DND-41 (cell line): ENCODE data around the gene ARHGAP24.
"Not testable (repeated sequence)": the region's sequence is repeated elsewhere in the genome, so short reads cannot be mapped to it uniquely, and the experiment has no call there.

Experiments
- EZH2 ChIP-seq: IDR thresholded peaks from 3 replicates; pipeline ENCODE4 v1.6.1; 2012; ENCODE audit warnings: borderline replicate concordance, low read depth, mild to moderate bottlenecking, moderate library complexity, low read length, inconsistent platforms; ENCODE audit not compliant: severe bottlenecking
- TF ChIP-seq, protein P1 (sequence below): IDR thresholded peaks from 2 replicates; pipeline ENCODE4 v1.5.1; 2012; ENCODE audit warnings: borderline replicate concordance, low read length, moderate library complexity, mild to moderate bottlenecking; ENCODE audit not compliant: poor library complexity, severe bottlenecking; ENCODE audit errors: extremely low read depth

DNA sequence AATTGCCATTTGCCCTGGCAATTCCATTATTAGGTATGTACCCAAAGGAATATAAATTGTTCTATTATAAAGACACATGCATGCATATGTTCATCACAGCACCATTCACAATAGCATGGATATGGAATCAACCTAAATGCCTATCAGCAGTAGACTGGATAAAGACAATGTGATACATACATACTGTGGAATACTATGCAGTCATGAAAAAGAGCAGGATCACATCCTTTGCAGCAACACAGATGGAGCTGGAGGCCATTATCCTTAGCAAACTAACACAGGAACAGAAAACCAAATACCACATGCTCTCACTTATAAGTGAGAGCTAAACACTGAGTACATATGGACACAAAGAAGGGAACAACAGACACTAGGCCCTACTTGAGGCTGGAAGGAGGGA is 345.2 kb downstream of the ARHGAP24 start:
- TF ChIP-seq, protein P1, sequence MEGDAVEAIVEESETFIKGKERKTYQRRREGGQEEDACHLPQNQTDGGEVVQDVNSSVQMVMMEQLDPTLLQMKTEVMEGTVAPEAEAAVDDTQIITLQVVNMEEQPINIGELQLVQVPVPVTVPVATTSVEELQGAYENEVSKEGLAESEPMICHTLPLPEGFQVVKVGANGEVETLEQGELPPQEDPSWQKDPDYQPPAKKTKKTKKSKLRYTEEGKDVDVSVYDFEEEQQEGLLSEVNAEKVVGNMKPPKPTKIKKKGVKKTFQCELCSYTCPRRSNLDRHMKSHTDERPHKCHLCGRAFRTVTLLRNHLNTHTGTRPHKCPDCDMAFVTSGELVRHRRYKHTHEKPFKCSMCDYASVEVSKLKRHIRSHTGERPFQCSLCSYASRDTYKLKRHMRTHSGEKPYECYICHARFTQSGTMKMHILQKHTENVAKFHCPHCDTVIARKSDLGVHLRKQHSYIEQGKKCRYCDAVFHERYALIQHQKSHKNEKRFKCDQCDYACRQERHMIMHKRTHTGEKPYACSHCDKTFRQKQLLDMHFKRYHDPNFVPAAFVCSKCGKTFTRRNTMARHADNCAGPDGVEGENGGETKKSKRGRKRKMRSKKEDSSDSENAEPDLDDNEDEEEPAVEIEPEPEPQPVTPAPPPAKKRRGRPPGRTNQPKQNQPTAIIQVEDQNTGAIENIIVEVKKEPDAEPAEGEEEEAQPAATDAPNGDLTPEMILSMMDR, result not testable (repeated sequence)
- not testable (repeated sequence) for TF ChIP-seq EZH2
